ENCODE data around the gene EIF3D.

EIF3D gene

GRCh38 chr22:36467946-36468345 lies 61.0 kb downstream of the EIF3D start:
- peak overlapping the region; percentile 16; the same call in 1 of the 2 replicates for H3K4me3 ChIP-seq (replicated peaks; ENCODE audit: low read depth, low read length)
- TF ChIP-seq CTCF (IDR thresholded peaks at IDR 0.05; ENCODE audit: low read depth, low read length, missing control alignments) = no peak
- DNase-seq (ENCODE audit: extremely low read depth, low read depth) = peak; percentile 94

GRCh38 chr22:36467042-36467810 lies 61.7 kb downstream of the EIF3D start:
- DNase-seq (ENCODE audit: extremely low read depth, low read depth) = no peak
- H3K4me3 ChIP-seq (replicated peaks; ENCODE audit: low read depth, low read length) = peak overlapping the region; percentile 16; the same call in 1 of the 2 replicates
- no peak for TF ChIP-seq CTCF (IDR thresholded peaks at IDR 0.05; ENCODE audit: low read depth, low read length, missing control alignments)

- no peak overlapping the region for H3K4me3 ChIP-seq (replicated peaks; ENCODE audit: low read depth, low read length)
- no peak for TF ChIP-seq CTCF (IDR thresholded peaks at IDR 0.05; ENCODE audit: low read depth, low read length, missing control alignments)
These were observed 62.7 kb downstream of the EIF3D start for GRCh38 chr22:36466258-36466657.

GRCh38 chr22:36465232-36466021 lies 63.5 kb downstream of the EIF3D start:
- no peak overlapping the region for H3K4me3 ChIP-seq (replicated peaks; ENCODE audit: low read depth, low read length)
- TF ChIP-seq CTCF (IDR thresholded peaks at IDR 0.05; ENCODE audit: low read depth, low read length, missing control alignments) = no peak
- DNase-seq (ENCODE audit: extremely low read depth, low read depth) = no peak

More at GRCh38 chr22:36466258-36466657, 62.7 kb downstream of the EIF3D start:
- DNase-seq (ENCODE audit: extremely low read depth, low read depth) = no peak

- TF ChIP-seq CTCF (IDR thresholded peaks at IDR 0.05; ENCODE audit: low read depth, low read length, missing control alignments) = no peak
- no peak overlapping the region for H3K4me3 ChIP-seq (replicated peaks; ENCODE audit: low read depth, low read length)
These were observed 64.2 kb downstream of the EIF3D start for GRCh38 chr22:36464715-36465231.

DNA sequence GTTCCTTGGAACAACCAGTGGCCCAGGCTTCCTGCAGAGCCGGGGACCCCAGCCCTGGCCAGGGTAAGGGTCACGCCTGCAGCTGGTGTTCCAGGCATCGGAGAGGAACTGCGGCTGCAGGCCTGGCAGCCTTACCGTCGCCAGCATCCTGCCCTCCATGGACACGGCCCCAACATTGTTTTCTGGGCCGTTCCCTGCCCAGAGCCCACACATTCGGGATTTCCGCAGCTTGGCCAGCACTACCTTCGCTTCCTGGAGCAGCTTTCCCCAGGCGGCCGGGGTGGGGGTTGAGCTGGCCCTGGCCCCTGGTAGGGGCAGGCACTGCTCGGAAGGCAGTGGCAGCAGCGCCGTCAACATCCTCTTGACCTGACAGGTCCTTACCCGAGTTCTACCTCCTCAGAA lies 65.2 kb downstream of the EIF3D start:
- DNase-seq (ENCODE audit: extremely low read depth, low read depth) = no peak

More at GRCh38 chr22:36464715-36465231, 64.2 kb downstream of the EIF3D start:
- DNase-seq (ENCODE audit: extremely low read depth, low read depth) = no peak

More for the DNA sequence above, 65.2 kb downstream of the EIF3D start:
- no peak overlapping the region for H3K4me3 ChIP-seq (replicated peaks; ENCODE audit: low read depth, low read length)
- TF ChIP-seq CTCF (IDR thresholded peaks at IDR 0.05; ENCODE audit: low read depth, low read length, missing control alignments) = no peak
